NK-92 treated with Interleukin-12 subunit alpha and Interleukin-12 subunit beta, amount 100 ng/mL, for 24 hours (cell line): Measurements from ENCODE around the gene KLHL17.

Experiments
- DNase-seq: peaks from one replicate; lab custom pipeline; 2025; lab: John Stamatoyannopoulos, UW

Gene KLHL17

GRCh38 chr1:952603-953002, 7.8 kb upstream of the KLHL17 start:
- DNase-seq: no peak

DNA sequence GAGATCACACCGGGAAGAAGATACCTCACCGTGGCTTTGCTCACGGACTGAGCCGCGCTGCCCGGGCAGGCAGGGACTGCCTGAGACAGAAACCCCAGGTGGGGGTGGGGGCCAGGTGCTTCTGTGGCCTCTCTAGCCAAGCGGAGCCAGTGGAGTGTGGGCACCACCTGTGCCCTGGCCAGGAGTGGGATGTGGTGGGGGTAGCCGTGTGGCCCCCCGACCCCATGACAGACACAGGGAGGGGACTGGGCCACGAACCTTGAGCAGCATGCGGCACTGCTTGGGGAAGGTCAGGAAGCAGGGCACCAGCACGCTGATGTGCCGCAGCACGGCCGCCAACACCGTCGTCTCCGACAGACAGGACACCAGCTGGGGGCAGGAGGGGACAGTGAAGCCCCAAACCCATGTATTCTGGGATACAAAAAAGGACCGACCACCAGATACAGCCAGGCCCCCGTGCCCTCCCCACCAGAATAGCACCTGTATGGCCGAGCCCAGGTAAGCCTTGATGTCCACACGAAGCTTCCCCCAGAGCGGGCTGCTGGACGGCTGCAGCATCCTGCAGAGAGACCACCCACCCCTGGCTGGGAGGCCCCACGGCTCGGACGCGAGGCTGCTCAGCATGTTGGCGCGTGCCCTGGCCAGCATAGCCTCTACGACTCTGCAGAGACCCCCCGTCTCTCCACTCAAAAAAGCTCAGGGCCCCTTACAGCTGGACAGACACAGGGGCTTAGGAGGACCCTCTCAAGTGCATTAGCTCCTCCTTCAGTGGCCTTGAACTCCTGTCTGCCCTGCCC, 6.7 kb upstream of the KLHL17 start:
- no peak for DNase-seq

DNA sequence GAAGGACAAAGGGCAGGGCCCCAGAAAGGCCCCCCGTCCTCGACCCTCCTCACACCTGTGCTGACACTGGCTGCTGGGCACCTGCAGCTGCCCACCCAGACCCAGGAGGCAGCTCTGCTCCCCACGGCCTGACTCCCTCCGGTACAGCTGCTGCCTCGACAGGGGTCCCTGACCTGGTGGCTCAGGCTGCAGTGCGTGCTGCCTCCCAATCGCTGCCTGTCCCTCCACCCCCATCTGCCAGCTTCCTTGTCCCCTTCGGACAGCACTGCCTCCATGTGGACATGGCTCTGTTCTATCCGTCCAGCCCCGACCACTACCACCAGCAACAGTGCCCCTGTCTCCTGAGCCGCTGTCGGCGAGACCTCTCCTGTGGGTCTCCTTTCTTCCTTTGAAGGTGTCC, 5.5 kb upstream of the KLHL17 start:
- DNase-seq: no peak

- DNase-seq: no peak
Measured at GRCh38 chr1:955474-955873, 4.9 kb upstream of the KLHL17 start.

DNA sequence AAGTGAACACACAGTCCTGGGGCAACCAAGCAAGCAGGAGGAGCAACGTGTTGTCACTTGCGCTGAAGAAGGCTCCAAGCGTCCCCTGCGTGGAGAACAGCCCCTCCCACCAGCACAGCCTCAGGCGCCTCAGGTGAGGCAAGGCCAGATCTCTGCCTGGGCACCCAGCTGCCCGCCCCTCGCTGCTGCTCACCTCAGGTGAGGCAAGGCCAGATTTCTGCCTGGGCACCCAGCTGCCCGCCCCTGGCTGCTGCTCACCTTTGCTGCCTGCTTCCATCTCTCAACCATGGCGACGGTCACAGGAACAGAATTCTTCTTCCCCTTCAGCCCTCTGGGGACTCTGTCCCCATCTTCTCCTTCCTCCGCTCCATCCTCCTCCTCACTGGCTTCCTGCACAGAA, 3.7 kb upstream of the KLHL17 start:
- no peak for DNase-seq

- peak; percentile 87 for DNase-seq
Measured at GRCh38 chr1:958823-959730, 1.3 kb upstream of the KLHL17 start, which contains the start of gene NOC2L. NOC2L (minus strand) TSS chr1:959256; CDS start chr1:959240, 16 bp downstream.

- no peak for DNase-seq
Measured at GRCh38 chr1:959731-960362, 537 bp upstream of the KLHL17 start.

DNA sequence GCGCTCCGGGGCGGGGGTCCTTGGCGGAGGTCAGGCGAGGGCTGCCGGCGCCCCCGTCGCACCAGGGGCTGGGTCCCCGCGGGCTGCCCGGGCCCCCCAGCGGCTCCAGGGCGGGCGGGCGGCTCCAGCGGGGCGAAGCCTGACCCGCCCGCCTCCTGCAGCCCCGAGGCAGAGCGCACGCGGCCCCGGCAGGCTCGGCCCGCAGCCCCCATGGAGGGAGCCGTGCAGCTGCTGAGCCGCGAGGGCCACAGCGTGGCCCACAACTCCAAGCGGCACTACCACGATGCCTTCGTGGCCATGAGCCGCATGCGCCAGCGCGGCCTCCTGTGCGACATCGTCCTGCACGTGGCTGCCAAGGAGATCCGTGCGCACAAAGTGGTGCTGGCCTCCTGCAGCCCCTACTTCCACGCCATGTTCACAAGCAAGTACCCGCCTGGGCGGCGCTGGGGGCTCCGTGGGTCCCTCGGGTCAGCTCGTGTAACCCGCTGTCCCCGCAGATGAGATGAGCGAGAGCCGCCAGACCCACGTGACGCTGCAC, 817 bp downstream of the KLHL17 start:
- no peak for DNase-seq

- DNase-seq: no peak
Measured at GRCh38 chr1:962381-963300, 2.3 kb downstream of the KLHL17 start.

GRCh38 chr1:963301-963651, 2.9 kb downstream of the KLHL17 start:
- no peak for DNase-seq

DNA sequence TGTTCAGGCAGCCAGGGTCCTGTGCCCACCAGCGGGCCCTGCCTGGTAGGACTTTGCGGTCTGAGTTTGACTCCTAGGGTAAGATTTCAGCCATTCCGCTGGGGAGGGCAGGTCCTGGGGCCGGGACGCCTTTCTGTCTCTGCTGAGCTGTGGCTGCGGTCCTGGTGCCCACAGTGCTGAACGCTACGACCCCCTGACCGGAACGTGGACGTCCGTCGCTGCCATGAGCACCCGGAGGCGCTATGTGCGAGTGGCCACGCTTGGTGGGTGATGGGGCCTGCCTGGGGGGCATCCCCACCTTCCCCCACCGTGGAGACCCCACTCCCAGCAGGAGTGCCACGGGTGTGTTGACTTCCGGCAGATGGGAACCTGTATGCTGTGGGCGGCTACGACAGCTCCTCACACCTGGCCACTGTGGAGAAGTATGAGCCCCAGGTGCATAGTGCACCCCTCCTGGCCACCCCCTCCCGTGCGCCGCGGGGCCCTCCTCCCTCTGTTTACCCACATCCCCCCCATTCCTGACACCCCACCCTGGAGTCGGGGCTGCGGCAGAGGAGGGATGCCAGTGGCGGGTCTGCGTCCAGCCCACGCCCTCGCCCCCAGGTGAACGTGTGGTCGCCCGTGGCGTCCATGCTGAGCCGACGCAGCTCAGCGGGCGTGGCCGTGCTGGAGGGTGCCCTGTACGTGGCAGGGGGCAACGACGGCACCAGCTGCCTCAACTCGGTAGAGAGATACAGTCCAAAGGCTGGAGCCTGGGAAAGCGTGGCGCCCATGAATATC, 3.6 kb downstream of the KLHL17 start:
- DNase-seq: no peak

DNA sequence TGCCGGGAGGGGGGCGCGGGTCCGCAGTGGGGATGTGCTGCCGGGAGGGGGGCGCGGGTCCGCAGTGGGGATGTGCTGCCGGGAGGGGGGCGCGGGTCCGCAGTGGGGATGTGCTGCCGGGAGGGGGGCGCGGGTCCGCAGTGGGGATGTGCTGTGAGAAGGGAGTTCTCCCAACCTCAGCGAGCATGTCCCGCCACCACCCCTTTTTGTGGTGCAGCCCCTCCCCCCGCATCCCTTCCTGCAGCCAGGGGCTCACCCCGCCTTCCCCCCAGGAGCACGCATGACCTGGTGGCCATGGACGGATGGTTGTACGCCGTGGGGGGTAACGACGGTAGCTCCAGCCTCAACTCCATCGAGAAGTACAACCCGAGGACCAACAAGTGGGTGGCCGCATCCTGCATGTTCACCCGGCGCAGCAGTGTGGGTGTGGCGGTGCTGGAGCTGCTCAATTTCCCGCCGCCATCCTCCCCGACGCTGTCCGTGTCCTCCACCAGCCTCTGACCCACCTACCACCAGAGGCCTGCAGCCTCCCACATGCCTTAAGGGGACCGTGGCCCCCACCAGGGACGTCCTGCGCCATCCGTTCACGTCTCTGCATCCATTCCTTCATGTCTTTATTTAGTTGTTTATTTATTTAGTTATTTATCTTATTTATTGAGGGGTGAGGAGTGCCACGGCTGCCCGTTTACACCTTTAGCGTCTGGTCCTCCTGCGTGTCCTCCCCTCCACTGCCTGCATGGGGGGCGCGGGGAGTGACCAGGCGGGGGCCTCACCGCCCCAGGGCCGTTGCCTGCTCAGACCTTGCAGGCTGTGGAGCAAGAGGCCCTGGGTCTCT, 4.5 kb downstream of the KLHL17 start:
- no peak for DNase-seq

- DNase-seq: no peak
Measured at GRCh38 chr1:965526-966134, 5.2 kb downstream of the KLHL17 start.

DNA sequence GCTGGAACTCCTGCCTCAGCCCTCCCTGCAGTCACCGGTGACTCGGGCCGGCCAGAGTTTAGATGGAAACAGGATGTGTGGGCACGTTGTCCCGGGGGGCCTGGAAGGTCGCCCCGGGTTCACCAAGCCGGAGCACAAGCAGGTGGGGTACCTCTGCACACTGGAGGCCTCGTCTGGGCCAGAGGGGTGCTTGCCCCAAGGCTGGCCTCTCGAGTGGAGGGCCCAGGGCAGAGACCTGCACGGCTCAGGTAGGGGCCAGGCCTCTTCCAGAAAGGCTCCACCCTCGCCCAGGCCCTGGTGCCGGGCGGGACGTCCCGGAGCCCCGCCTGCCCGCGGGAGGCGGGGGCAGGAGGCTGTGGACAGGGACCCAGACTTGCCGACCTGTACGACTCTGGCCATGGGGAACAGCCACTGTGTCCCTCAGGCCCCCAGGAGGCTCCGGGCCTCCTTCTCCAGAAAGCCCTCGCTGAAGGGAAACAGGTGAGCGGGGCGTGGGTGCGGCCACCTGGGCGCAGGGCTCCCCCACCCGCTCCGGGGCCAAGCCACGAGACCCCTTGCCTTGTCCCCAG, 5.8 kb downstream of the KLHL17 start, which contains the start of gene PLEKHN1:
Gene PLEKHN1, plus strand, starts transcription at position 348 of the 569 bp plus-strand sequence. Its CDS starts 50 bp downstream, at position 398.
- DNase-seq: no peak

- DNase-seq: no peak
Measured at GRCh38 chr1:966704-967300, 6.4 kb downstream of the KLHL17 start.

GRCh38 chr1:967466-968343, 7.3 kb downstream of the KLHL17 start:
- DNase-seq: no peak

DNA sequence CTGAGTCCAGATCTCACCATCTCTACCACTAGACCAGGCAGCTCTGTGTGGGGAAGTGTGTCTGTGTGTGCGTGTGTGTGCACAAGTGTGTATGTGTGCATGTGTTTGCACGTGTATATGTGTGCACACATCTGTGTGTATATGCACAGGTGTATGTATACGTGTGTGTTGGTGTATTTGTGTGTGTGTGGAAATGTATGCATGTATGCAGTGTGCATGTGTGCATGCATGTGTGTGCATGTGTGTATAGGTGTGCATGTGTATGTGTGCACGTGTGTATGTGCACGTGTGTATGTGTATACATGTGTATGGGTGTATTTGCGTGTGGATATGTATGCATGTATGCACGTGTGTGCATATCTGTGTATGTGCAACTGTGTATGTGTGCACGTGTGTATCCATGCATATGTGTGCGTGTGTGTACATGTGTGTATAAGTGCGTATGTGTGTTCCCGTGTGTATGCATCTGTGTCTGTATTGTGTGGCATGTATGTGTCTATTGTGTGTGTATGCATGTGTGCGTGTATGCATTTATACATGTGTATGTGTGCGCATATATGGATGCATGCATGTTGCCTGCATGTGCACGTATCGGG, 9.0 kb downstream of the KLHL17 start:
- DNase-seq: no peak
